Kidney capillary endothelial cell (primary cell): ENCODE data around the gene EPHX1.

ENCODE experiments used
- DNase-seq: peaks from one replicate; pipeline ENCODE4 v3.0.0-alpha.2; 2018; ENCODE audit warnings: low spot score

The EPHX1 gene

GRCh38 chr1:225842788-225843425 is 33.0 kb downstream of the EPHX1 start:
- DNase-seq: no peak

- no peak for DNase-seq
Measured at GRCh38 chr1:225843426-225843795, 33.5 kb downstream of the EPHX1 start.

DNA sequence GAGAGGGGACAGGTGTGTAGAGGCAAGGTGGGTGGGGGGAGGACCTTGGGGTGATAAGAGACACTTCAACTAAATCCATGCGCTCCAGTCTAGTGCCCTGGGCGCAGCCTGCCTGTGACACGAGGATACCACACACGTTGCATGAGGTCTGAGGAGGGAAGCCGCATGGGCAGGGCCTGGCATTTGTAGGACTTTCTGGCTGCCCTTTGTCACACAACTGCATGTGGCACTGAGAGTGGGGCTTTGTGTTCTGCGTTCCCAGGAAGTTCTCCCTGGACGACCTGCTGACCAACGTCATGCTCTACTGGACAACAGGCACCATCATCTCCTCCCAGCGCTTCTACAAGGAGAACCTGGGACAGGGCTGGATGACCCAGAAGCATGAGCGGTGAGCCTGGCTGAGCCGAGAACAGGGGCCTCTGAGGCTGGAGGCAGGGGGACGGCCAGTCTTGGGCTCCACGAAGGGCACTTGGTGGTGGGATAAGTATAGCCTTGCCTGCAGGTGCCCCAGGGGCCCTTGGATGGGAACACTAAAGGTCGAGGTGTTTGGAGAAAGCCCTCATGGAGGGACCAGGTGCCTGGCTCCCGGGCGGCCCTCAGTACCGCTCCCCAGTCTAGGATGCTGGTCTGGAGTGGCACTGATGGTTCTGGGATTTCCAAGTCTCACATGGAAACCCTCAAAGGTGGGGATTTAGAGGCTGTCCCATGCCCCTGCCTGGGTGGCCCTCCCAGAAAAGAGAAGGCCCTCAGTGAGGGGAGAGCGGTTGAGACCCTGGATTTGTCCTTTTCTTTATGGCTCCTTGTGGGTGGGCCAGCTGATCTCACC is 34.5 kb downstream of the EPHX1 start:
- DNase-seq: no peak

DNA sequence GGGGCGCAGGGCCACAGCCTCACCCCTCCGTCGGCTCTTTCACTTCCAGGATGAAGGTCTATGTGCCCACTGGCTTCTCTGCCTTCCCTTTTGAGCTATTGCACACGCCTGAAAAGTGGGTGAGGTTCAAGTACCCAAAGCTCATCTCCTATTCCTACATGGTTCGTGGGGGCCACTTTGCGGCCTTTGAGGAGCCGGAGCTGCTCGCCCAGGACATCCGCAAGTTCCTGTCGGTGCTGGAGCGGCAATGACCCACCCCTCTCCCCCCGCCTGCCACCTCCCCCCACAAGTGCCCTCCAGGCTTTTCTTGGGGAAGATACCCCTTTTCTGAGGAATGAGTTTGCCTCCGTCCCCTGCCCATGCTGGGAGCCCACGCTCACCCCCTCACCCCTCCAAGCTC is 35.2 kb downstream of the EPHX1 start:
- no peak for DNase-seq

DNA sequence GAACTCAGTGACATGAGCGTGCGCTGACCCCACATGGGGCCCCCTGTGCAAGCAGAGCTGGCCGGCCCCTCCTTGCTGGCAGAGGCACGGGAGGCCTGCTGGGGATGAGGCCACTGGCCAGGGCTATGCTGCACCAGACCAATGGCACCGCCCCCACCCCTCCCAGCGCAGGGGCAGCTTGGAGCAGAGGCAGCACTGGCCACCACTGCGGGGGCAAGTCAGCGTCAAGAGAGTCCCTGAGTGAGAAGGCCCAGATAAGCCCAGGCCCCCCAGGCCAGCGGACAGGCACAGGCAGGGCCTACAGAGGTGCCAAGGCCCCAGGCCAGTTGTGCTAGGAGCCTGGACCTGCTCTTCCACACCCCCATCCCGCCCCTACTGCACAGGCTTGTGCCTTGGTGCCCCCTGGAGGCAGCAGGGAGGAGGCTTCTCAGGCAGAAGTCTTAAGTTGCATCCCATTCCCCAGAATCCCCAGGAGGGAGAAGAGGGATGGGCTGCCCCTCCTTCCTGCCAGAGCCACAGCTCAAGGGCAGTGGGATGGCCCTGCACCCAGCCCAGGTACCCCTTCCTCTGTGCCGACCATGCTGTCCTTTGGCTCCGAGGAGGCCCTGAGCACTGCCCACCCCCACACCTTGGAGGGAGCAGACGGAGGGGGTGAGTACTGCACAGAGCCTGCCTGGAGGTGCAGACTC is 35.8 kb downstream of the EPHX1 start:
- peak; percentile 43 for DNase-seq

DNA sequence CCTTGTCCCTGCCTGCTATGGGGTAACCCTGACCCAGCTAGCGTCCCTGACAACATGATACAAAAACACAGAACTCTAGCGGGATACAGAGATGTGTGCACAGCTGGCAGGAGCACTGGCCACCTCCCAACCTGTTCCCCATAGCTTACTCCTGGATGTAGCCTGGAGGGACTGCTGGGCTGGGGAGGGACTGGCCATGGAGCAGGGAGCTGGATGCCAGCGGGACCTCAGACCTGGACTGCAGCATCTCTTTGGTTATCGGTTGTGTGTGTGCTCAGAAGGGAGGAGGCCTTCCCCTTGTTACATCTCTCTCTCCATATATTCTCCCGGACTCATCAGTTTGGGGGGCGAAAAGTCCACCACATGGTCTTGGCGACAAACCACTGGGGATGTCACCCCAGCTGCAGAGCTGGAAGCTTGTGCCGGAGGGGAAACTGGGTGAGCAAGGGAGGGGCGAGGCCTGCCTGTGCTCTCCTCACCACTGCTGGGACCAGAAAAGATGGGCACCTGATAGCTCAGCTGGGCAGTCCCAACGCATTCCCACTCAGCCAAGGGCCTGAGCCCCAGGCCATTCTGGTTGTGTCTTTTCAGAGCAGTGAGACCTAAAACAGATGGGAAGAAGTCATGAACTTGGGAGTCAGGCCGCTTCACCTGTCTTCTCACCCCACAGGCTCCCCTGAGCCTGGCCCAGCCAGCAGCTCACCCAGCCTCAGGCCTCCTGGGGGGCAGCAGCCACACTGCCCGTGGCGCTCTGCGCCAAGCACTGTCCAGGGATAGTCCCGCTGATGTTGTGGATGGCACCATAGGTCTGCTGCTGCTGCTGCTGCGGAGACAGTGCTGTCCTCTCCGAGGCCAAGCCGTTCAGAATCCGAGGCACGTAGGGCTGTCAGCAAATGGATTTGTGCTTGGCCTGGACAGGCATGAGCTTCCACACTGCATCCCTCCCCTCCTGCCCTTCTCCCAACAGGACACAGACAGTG is 36.7 kb downstream of the EPHX1 start:
- DNase-seq: no peak

DNA sequence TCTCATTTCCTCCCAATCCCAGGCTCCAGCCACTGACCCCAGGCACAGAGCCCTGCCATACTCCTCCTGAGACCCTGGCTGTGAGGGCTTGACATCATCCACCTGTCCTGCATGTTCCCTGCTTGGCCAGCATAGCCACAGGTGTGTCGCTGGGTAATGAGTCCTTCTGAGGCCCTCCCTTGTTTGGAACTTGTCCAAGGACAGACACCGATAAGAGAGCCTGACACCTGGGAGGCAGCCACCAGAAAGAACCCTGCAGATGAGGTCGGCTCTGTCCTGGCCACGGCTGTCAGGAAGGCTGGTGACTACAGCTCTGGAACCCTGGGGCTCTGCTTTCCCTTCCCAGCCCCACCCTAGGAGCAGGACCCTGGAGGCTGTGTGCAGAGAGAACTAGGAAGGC is 37.7 kb downstream of the EPHX1 start:
- DNase-seq: no peak

- no peak for DNase-seq
Measured at GRCh38 chr1:225848030-225848955, 38.4 kb downstream of the EPHX1 start.

GRCh38 chr1:225849925-225850324 is 40.0 kb downstream of the EPHX1 start:
- DNase-seq: no peak

DNA sequence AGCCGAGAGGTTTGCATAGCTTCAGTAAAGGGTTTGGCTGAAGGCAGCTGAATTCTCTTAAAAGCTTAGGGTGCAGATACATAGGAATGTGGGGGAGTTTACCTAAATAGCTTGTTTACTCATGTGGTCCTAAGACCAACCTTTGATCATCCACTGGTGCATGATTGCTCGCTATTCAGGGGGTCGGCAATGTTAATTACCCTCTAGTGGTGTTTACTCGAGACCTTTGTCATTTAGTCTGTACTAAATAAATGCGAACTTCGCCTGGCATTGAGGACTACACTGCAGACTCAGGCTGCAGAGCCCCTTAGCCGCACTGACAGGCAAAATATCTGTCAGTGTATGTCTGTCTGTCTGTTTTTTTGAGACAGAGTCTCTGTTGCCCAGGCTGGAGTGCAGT is 40.4 kb downstream of the EPHX1 start:
- no peak for DNase-seq

DNA sequence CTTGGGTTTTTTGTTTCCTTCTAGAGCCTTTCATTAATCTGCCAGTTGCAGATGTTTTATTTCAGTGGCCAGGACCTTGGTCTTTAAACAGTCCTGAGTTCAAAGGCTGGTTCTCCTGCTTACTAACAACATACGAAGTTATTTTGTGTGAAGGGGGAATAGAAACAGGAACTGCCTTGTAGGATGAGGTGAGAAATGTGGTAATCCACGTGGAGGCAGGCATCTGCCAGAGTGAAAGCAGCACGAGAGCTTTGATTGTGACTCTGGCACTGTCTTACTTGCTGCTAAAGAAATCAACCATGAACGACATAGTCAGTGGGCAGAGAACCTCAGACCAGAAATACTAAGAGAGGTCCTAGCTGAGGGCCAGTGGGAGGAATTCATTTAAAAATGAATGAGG is 41.9 kb downstream of the EPHX1 start:
- DNase-seq: no peak

- DNase-seq: no peak
Measured at GRCh38 chr1:225852413-225853124, 42.6 kb downstream of the EPHX1 start.

DNA sequence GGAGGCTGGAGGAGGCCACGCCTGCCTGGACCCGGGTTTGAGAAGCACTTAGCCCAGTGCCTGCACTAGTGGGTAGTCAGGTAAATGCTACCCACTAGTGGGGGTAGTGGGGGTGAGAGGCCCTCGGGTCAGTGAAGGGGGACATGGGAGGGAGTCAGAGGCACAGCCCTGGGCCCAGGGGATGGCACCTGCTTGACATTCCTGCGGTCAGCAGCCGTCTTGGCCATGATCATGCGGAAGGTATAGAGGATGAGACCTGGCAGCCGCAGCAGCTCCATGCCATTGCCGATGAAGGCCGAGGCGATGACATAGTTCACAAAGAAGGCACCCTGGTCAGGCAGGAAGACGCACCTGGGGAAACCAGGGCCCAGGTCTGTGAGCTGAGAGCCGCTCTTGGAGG is 43.5 kb downstream of the EPHX1 start:
- no peak for DNase-seq

DNA sequence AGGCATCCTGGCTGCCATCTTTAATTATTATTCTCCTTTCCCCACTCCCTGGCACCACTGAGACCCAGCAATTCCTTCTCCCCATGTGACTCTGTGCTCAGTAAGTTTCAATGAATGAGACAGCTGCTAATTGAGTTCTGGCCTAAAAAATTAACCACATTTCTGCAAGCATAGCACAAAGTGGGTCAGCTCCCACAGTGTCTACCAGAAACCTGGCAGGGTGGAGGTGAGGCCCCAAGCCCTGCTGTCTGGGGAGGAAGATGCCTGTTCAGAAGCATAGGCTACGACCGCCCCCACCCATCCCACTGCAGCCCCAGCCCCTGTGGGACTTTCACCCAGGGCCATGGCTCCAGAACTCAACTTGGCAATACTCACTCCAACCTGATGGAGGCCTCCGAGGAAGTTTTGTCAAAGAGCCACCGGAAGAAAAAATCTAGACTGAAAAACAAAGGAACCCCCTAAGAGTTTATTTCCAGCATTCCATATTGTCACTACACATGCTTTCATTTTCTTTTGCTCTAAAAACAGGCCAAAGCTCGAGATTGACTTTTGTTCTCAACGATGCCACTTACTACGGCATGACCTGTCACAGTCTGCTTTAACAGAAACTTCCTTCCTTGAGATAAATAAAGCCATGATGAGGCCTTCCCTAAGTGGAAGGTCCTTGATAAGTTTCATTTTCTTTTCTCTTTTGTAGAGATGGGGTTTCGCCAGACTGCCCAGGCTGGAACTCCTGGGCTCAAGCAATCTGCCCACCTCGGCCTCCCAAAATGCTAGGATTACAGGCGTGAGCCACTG is 45.8 kb downstream of the EPHX1 start:
- no peak for DNase-seq

GRCh38 chr1:225857256-225857655 is 47.3 kb downstream of the EPHX1 start:
- DNase-seq: no peak

GRCh38 chr1:225859151-225859550 is 49.2 kb downstream of the EPHX1 start:
- no peak for DNase-seq

DNA sequence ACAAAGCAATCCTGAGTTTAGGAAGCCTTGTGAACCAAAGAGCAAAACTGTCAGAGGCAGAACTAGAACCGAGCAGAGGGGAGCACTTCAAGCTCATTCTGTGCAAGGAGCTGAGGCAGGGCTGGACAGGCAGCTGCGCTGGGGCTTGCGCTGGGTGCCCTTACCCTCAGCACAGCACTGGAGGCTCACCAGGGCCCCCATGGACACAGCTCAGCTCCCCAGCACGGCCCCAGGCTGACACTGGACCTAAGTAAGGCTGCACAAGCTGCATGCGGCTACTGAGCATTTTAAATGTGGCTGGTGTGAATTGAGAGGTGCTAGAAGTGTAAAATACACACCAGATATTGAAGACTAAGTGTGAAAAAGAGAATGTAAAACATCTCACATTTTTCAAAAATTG is 50.2 kb downstream of the EPHX1 start:
- DNase-seq: no peak

DNA sequence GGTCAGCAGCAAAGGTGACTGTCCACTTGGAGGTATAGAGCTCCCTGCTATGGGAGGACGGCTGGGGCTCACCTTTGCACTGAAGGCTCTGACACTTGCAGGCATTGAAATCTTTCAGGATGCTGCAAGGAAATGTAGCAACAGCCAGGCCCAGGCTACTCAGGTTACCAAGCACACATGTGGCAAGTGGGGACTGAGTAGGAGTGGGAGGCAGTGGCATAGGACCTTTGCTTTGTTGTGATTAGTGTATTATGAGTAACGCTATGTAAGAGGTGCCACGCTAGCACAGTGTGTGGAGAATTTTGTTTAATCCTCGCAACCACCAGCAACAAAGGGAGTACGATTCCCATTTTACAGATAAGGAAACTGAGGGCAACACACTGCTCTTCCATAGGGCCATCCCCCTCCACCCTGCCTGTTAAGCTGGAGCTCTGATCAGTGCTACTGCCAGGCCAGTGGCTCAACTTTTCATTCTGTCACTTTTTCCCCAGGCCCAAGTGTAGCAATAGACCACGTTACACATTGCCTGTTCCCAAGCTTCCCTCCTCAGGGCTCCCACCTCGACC is 51.0 kb downstream of the EPHX1 start:
- no peak for DNase-seq
